NCI-H526 treated with DMSO at 0.1 percent for 48 hours (cell line): ENCODE data around the gene SIX5.

Experiments
- DNase-seq: peaks from one replicate; lab custom pipeline; 2025; lab: John Stamatoyannopoulos, UW

SIX5 gene

GRCh38 chr19:45773384-45773783, 4.3 kb upstream of the SIX5 start:
- DNase-seq, result no peak

DNA sequence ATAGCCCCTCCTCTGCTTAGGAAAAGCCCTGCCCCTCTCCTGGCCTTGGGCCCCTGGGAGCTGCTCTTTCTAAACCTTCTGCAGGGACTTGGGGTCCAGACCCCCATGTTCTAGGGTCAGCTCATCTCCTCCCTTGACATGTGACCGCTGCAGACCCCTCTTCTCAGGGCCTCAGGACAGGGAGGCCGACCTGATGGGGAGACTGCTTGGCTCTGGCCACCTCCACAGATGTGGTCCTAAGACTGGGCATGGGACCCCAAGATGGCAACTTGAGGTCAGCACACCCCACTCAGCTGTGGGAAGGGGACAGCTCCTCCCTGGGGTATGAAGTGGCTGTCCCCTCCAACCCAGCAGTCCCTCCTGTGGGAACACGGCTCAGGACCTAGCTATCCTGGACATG, 3.9 kb upstream of the SIX5 start:
- no peak for DNase-seq

- no peak for DNase-seq
Observed at GRCh38 chr19:45772130-45772840, 3.2 kb upstream of the SIX5 start.

DNA sequence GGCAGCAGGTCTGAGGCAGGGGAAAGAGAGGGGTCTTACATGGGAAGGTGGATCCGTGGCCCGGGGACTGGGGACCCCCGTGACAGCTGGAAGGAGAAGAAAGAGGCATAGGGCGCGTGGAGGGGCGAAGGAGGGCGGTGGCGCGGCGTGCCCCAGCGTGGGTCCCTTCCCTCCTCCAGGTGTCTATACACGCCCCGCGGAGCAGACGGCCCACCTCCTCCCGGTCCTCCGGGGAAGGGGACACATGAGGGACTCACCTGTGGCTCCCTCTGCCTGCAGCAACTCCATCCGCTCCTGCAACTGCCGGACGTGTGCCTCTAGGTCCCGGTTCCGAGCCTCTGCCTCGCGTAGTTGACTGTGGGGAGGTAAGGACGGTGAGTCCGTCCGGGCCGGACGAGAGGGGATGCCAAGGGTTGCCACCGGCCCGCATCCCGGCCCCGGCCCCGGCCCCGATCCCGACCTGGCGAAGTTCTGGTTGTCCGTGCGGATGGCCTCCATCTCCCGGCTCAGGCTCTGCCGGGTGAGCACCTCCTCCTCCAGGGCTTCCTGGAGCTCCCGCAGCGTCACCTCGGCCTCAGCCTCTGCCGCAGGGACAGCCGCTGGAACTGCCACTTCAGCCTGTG, 2.4 kb upstream of the SIX5 start:
- no peak for DNase-seq

- peak; percentile 93 for DNase-seq
Observed at GRCh38 chr19:45770192-45771101, 1.4 kb upstream of the SIX5 start.

DNA sequence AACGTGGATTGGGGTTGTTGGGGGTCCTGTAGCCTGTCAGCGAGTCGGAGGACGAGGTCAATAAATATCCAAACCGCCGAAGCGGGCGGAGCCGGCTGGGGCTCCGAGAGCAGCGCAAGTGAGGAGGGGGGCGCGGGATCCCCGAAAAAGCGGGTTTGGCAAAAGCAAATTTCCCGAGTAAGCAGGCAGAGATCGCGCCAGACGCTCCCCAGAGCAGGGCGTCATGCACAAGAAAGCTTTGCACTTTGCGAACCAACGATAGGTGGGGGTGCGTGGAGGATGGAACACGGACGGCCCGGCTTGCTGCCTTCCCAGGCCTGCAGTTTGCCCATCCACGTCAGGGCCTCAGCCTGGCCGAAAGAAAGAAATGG, 754 bp upstream of the SIX5 start:
- peak; percentile 58 for DNase-seq

- DNase-seq, result no peak
Observed at GRCh38 chr19:45768655-45768983, 433 bp downstream of the SIX5 start.

- no peak for DNase-seq
Observed at GRCh38 chr19:45767881-45768654, 984 bp downstream of the SIX5 start.

- no peak for DNase-seq
Observed at GRCh38 chr19:45767410-45767880, 1.6 kb downstream of the SIX5 start.

DNA sequence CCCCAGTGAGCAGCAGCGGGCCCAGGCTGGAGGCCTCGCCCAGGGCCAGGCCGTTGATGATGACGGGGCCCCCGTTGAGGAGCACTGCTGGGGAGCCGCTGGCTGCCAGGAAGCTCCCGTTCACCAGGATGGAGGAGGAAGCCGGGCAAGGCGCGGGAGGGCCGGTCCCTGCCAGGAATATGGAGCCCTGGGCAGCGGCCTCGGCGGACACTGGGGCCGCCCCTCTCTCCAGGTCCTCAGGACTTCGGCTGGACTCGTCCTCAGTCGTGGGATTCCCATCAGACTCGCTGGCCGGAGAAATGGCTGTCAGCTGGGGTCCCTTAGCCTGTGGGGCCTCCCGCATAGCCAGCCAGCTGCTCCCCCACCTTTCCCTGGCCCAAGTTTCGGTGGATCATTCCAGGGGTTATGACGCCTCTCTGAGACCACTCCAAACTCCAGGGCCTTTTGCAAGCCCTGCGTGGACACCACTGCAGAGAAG, 2.1 kb downstream of the SIX5 start:
- DNase-seq, result no peak

GRCh38 chr19:45766296-45766868, 2.7 kb downstream of the SIX5 start:
- DNase-seq, result no peak

DNA sequence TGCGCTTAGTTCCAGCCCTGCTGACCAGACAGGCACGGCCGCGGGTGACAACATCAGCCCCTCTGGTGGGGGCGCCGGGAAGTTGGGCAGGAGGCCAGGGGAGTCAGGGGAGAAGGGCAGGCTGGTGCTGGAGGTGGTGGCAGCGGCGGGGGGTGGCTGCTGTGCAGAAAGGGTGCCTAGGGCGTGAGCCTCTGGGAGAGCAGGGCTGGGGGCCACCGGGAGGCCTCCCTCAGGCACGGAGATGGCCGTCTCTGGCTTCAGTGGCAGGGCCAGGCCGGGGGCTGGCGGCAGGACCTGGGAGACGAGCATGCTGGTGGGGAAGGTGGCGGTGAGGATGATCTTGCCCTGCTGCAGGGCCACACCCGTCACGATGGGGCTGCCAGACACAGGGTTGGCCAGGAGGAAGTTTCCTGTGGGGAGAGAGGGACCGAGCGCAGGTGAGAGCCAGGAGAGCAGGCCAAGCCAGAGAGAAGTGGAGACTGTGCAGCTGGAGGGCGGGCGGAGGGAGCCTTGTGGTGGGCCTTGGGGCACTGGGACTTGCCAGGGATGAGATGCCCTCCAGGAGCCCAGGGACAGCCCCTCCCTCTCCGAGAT, 3.3 kb downstream of the SIX5 start:
- no peak for DNase-seq

GRCh38 chr19:45764945-45765701, 3.9 kb downstream of the SIX5 start:
- no peak for DNase-seq

GRCh38 chr19:45764475-45764874, 4.6 kb downstream of the SIX5 start:
- no peak for DNase-seq

GRCh38 chr19:45763691-45764294, 5.3 kb downstream of the SIX5 start:
- DNase-seq, result no peak

- DNase-seq, result no peak
Observed at GRCh38 chr19:45762870-45763631, 6.0 kb downstream of the SIX5 start.

DNA sequence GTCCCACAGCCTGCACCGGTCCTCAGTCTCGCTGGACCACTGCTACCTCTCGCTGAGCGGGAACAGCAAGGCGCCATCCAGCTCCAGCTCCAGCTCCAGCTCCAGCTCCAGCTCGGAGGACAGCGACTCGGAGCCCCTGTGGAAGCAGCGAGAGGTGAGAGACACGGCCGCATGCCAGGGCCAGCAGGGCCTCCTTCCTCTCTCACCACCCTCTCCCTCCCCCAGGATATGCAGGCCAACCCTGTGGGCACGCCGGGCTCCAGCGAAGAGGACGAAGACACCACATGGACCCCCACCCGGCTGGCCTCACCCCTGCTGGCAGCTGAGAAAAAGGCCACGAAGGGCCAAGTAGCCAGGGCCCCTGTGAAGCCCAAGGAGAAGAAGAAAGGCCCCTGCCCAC, 7.3 kb downstream of the SIX5 start:
- DNase-seq, result no peak

DNA sequence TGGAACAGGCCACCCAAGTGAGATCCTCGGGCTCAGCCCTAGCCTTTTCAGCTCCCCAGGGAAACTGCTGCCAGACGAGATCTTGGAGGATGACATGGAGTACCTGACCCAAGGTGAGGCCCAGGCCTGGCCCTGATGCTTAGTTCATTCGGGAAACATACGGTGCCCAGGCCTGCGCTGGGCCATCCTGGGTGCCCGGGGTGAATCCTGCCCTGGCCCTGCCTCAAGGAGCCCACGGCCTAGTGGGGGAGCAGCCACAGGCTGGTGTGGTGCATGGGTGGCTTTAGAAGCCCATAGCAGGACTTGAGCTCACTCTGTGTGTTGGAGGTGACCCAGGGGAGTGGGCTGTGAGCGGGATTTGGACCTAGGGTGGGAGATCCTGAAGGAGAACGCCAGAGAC, 10.1 kb downstream of the SIX5 start:
- DNase-seq, result no peak

GRCh38 chr19:45757695-45758094, 11.4 kb downstream of the SIX5 start:
- DNase-seq, result no peak
